Osteocyte (in vitro differentiated cells): ENCODE results near the gene ANTXRL. TPM values are rescaled to one million over a fixed set of nuclear protein-coding genes. Genes with fewer than 3 reads are reported as not detected.

Source experiments
- DNase-seq: peaks from one replicate; pipeline ENCODE4 v3.0.0; 2021; ENCODE audit warnings: mixed read lengths; ENCODE audit not compliant: unreplicated experiment; ENCODE audit errors: extremely low spot score
- H3K27ac Mint-ChIP-seq: one replicate; pipeline ENCODE4 v1.8.0; 2021; ENCODE audit warnings: mild to moderate bottlenecking, mixed read lengths; ENCODE audit not compliant: unreplicated experiment
- H3K27me3 Mint-ChIP-seq: one replicate; pipeline ENCODE4 v1.8.0; 2021; ENCODE audit warnings: mixed read lengths; ENCODE audit not compliant: unreplicated experiment
- H3K36me3 Mint-ChIP-seq: one replicate; pipeline ENCODE4 v1.8.0; 2021; ENCODE audit warnings: mixed read lengths; ENCODE audit not compliant: unreplicated experiment
- H3K4me1 Mint-ChIP-seq: one replicate; pipeline ENCODE4 v1.8.0; 2021; ENCODE audit warnings: mixed read lengths; ENCODE audit not compliant: unreplicated experiment
- H3K4me3 Mint-ChIP-seq: one replicate; pipeline ENCODE4 v1.8.0; 2021; ENCODE audit warnings: mild to moderate bottlenecking, moderate library complexity, mixed read lengths; ENCODE audit not compliant: unreplicated experiment
- H3K9me3 Mint-ChIP-seq: one replicate; pipeline ENCODE4 v1.8.0; 2021; ENCODE audit warnings: mixed read lengths; ENCODE audit not compliant: unreplicated experiment
- CTCF ChIP-seq: fragments of 200-600 bp; sonication (generic); IDR thresholded peaks from 2 replicates; pipeline ENCODE4 v1.5.0; 2021; ENCODE audit warnings: antibody characterized with exemption, mild to moderate bottlenecking, moderate library complexity
- total RNA-seq: library from RNA; stranded (reverse); gene quantifications from 2 replicates; pipeline ENCODE4 v1.2.1, GENCODE V29; 2021

Gene ANTXRL
- total RNA-seq, 1 donor from 2014 or later, result not detected

GRCh38 chr10:46317370-46317769, 30.6 kb downstream of the ANTXRL start:
- H3K4me1 Mint-ChIP-seq, result no peaks in the 10 kb centered on the region
- no peak for DNase-seq
- peaks cover 27% of the 10 kb centered on the region for H3K27me3 Mint-ChIP-seq
- H3K27ac Mint-ChIP-seq, result no peak overlapping the region
- H3K9me3 Mint-ChIP-seq, result no peaks in the 10 kb centered on the region
- TF ChIP-seq CTCF, result no peak
- no peaks in the 10 kb centered on the region for H3K36me3 Mint-ChIP-seq
- H3K4me3 Mint-ChIP-seq, result no peak overlapping the region

GRCh38 chr10:46317889-46318288, 31.1 kb downstream of the ANTXRL start:
- Mint-ChIP-seq H3K36me3 (no peaks in the 10 kb centered on the region), H3K27me3 (peaks cover 27% of the 10 kb centered on the region), H3K9me3 (no peaks in the 10 kb centered on the region), H3K4me1 (no peaks in the 10 kb centered on the region), H3K27ac (no peak overlapping the region), H3K4me3 (no peak overlapping the region)
- no peak for DNase-seq
- TF ChIP-seq CTCF, result no peak

DNA sequence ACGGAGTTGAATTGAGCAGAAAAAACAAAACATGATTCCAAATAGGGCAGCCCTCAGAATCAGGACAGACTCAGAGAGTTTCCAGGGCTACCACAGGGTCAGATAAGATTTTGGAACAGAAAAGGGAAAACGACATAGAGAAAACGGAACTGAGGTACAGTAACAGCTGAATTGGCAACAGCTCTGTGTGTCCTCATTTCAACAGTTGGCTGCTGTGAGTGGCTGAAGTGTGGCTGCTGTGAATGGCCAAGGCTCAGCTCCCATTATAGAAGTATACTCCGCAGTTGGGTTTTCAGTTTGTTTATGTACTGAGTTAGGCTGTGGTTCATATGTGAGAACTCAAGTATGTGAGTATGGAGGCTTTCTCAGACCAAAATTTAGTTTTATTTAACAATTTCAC, 32.0 kb downstream of the ANTXRL start:
- DNase-seq, result no peak
- H3K4me1 Mint-ChIP-seq, result no peaks in the 10 kb centered on the region
- no peak overlapping the region for H3K27ac Mint-ChIP-seq
- H3K36me3 Mint-ChIP-seq, result no peaks in the 10 kb centered on the region
- peaks cover 27% of the 10 kb centered on the region for H3K27me3 Mint-ChIP-seq
- H3K4me3 Mint-ChIP-seq, result no peak overlapping the region
- no peak for TF ChIP-seq CTCF
- no peaks in the 10 kb centered on the region for H3K9me3 Mint-ChIP-seq

DNA sequence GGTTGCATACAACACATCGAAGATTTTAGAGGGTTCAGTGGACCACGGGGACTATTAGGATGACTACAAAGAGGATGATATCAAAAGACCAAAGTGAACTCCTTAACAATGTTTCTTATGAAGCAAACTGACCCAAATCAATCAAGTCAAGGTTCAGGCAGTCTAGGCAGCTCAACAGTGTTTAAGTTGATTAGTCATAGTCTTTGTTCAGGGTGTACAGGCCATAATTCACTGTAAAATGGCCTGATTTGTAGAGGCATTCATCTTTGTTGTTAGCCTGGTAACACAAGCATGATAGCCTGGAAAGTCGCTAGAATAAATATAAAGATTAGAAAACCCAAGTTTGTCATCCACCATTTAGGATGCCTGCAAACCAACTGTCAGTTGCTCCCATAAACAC, 32.6 kb downstream of the ANTXRL start:
- Mint-ChIP-seq H3K27me3 (peaks cover 32% of the 10 kb centered on the region), H3K4me1 (no peaks in the 10 kb centered on the region), H3K9me3 (no peaks in the 10 kb centered on the region), H3K27ac (no peak overlapping the region), H3K4me3 (no peak overlapping the region), H3K36me3 (no peaks in the 10 kb centered on the region)
- no peak for DNase-seq
- TF ChIP-seq CTCF, result no peak

GRCh38 chr10:46321770-46322169, 35.0 kb downstream of the ANTXRL start:
- H3K4me3 Mint-ChIP-seq, result no peak overlapping the region
- H3K27me3 Mint-ChIP-seq, result peaks cover 33% of the 10 kb centered on the region
- DNase-seq, result no peak
- no peaks in the 10 kb centered on the region for H3K9me3 Mint-ChIP-seq
- no peak overlapping the region for H3K27ac Mint-ChIP-seq
- no peaks in the 10 kb centered on the region for H3K4me1 Mint-ChIP-seq
- no peak for TF ChIP-seq CTCF
- no peaks in the 10 kb centered on the region for H3K36me3 Mint-ChIP-seq
